ENCODE measurements around the gene RNF11. TPM values are rescaled to one million over a fixed set of nuclear protein-coding genes. Genes with fewer than 3 reads are reported as not detected.

Gene RNF11
- total and polyA plus RNA-seq, 2 of the 8 experiments (the other 6 are each of a cell fraction or from before 2014, with no cell fraction given): 49.6 to 54.2 TPM

DNA sequence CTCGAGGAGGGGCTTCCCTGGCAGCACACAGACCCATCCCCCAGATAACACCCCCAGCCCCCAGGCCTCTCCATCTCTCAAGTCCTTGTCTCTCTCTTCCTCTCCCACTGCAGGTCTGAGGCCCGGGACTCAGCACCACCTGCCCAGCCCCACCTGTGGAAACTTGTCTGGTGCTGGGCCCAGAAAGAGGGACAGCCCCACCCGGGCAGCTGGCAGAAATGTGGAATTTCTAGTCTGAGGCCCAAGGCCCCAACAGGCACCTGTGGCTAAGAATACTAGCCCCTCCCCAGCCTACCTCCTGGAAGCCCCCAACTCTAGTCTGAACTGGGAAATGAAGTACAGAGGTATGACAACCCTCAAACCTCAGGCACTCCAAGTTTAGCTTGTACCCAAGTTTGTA lies 78.9 kb downstream of the RNF11 start (continued):
- TF ChIP-seq RNF2 (IDR thresholded peaks at IDR 0.05; ENCODE audit: borderline replicate concordance, low read depth, low read length, missing control alignments, poor library complexity, severe bottlenecking) (no peak), FOSL1 (IDR thresholded peaks at IDR 0.05; ENCODE audit: insufficient read depth, low read depth, low read length) (no peak), SP4 (IDR thresholded peaks at IDR 0.05; ENCODE audit: low read length) (no peak), NANOG (IDR thresholded peaks at IDR 0.05; ENCODE audit: insufficient read depth, low read depth, low read length, poor library complexity, severe bottlenecking) (no peak)
